HG03558 (cell line): ENCODE results near the gene PGGHG.
"Not testable (repeated sequence)": the region's sequence is repeated elsewhere in the genome, so short reads cannot be mapped to it uniquely, and the experiment has no call there.

Source experiments
- ATAC-seq: cut with Tn5 transposase; IDR thresholded peaks from one replicate; pipeline ENCODE4 v1.9.1; 2021; ENCODE audit warnings: moderate number of reproducible peaks; ENCODE audit not compliant: unreplicated experiment; ENCODE audit errors: extremely low read depth

PGGHG gene

GRCh38 chr11:268716-269145, 20.2 kb upstream of the PGGHG start:
- not testable (repeated sequence) for ATAC-seq

GRCh38 chr11:269146-269890, 19.6 kb upstream of the PGGHG start:
- ATAC-seq = peak; percentile 60

GRCh38 chr11:270451-271318, 18.2 kb upstream of the PGGHG start:
- no peak for ATAC-seq

GRCh38 chr11:271319-271715, 17.6 kb upstream of the PGGHG start:
- ATAC-seq = no peak

GRCh38 chr11:272195-272930, 16.6 kb upstream of the PGGHG start:
- no peak for ATAC-seq

- no peak for ATAC-seq
Observed at GRCh38 chr11:272931-273198, 16.1 kb upstream of the PGGHG start.

- ATAC-seq = no peak
Observed at GRCh38 chr11:276219-276618, 12.7 kb upstream of the PGGHG start.

- ATAC-seq = no peak
Observed at GRCh38 chr11:278001-278951, 10.7 kb upstream of the PGGHG start, which contains the start of gene NLRP6. Gene NLRP6, plus strand, starts transcription at chr11:278407. Its CDS starts 163 bp downstream, at chr11:278570.

GRCh38 chr11:279040-279965, 9.6 kb upstream of the PGGHG start:
- ATAC-seq = no peak

GRCh38 chr11:279966-280705, 8.8 kb upstream of the PGGHG start:
- ATAC-seq = no peak

- no peak for ATAC-seq
Observed at GRCh38 chr11:280706-281485, 8.0 kb upstream of the PGGHG start.

GRCh38 chr11:281486-282161, 7.3 kb upstream of the PGGHG start:
- ATAC-seq = no peak

- ATAC-seq = no peak
Observed at GRCh38 chr11:282171-282570, 6.8 kb upstream of the PGGHG start.

GRCh38 chr11:282630-283360, 6.1 kb upstream of the PGGHG start:
- ATAC-seq = no peak

GRCh38 chr11:283405-284104, 5.4 kb upstream of the PGGHG start:
- no peak for ATAC-seq
